ENCODE data around the gene ZNF277. TPM values are rescaled to one million over a fixed set of nuclear protein-coding genes. Genes with fewer than 3 reads are reported as not detected.

Gene ZNF277
- total RNA-seq, 1 experiment from 2014 or later = 21.3 TPM

DNA sequence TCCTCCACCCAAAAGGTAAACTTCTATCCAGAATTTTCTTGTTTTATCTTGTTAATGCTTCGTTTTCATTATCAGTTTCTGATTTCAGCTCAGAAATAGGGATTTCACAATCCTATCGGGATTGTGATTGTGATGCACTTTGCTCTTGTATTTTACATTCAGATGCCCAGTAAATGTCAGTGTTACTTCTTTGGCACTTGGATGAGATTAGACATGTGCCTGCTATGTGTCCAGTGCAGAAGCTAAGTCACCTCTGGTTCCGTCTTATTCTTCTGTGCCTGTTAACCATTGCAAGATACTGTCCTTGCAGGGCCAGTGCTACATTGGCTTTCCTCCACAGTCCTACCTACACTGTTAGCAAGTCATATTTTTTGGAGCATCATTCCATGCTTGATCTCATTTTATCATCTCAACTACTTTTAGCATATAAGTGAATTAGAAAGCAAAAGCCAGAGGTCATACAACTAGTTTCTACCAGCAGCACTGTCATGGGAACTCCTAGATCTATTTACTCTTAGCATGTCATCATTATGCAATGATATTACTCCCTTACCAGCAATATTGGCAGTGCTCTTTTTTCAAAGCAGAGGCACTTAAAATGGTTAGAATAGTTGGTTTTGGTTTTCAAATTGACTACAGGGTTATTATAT, 26.7 kb downstream of the ZNF277 start:
- ChIA-PET POLR2A (no interaction called here), CTCF (no interaction called here), RAD21 (ENCODE audit: low non-redundant PET in 1 of 2, low total read pairs in 2 of 2, uncharacterized antibody in 2 of 2, unreplicated experiment in 2 of 2) (no interaction called here)
- BruUV-seq (replicated peaks) = no TSS peak
- intact Hi-C loops (cut with micrococcal nuclease) = no loop called here
- Histone ChIP-seq H3K4me2 (ENCODE audit: low read length) (no peak overlapping the region), H3K9me3 (ENCODE audit: control insufficient read depth in 1 of 2, insufficient read depth in 1 of 2, low read depth in 1 of 2, low read length in 2 of 2) (no peaks in the 10 kb centered on the region), H3K79me2 (ENCODE audit: insufficient read depth, low read length) (peaks cover 3% of the 10 kb centered on the region; the same call in 1 of the 2 replicates), H3K4me1 (ENCODE audit: control insufficient read depth in 1 of 2, insufficient read depth in 2 of 2, low read length in 2 of 2) (no peaks in the 10 kb centered on the region; a peak in 1 of 4 replicates), H3K4me3 (replicated peaks in 1 of 2; ENCODE audit: low read depth in 1 of 2, low read length in 2 of 2) (no peak overlapping the region), H4K20me1 (ENCODE audit: insufficient read depth) (no peaks in the 10 kb centered on the region), H3K27ac (ENCODE audit: low read depth, low read length) (no peak overlapping the region), H2AFZ (ENCODE audit: low read depth, low read length, poor library complexity, severe bottlenecking) (no peak overlapping the region), H3K9ac (ENCODE audit: low read length) (no peak overlapping the region), H3K36me3 (ENCODE audit: control insufficient read depth in 1 of 2, insufficient read depth in 2 of 2, low read length in 2 of 2) (no peaks in the 10 kb centered on the region), H3K9me2 (ENCODE audit: insufficient read depth) (no peaks in the 10 kb centered on the region), H3K27me3 (ENCODE audit: insufficient read depth, low read length) (no peaks in the 10 kb centered on the region)
- DNase-seq (ENCODE audit: low read depth, low spot score) (no peak), ATAC-seq (no peak)
- TF ChIP-seq SIN3A (IDR thresholded peaks at IDR 0.05; ENCODE audit: low read depth) = no peak
- no peak for TF ChIP-seq RAD21 (IDR thresholded peaks at IDR 0.05; ENCODE audit: low read depth)
- TF ChIP-seq TCF7L2 (IDR thresholded peaks at IDR 0.05; ENCODE audit: borderline replicate concordance, extremely low read depth, insufficient read depth, insufficient read length) = no peak
- no peak for TF ChIP-seq CEBPB (IDR thresholded peaks at IDR 0.05; ENCODE audit: low read depth)
- no peak for TF ChIP-seq EZH2 (IDR thresholded peaks at IDR 0.05)
- TF ChIP-seq SP1 (IDR thresholded peaks at IDR 0.05; ENCODE audit: low read depth) = no peak
- no peak for TF ChIP-seq EZH2phosphoT487 (IDR thresholded peaks at IDR 0.05; ENCODE audit: borderline replicate concordance)
- no peak for TF ChIP-seq REST (IDR thresholded peaks at IDR 0.05; ENCODE audit: low read depth)
- no peak for TF ChIP-seq POLR2A (IDR thresholded peaks at IDR 0.05; ENCODE audit: borderline replicate concordance, extremely low read depth, insufficient read depth, insufficient read length)
- no peak for TF ChIP-seq YY1 (IDR thresholded peaks at IDR 0.05; ENCODE audit: extremely low read depth, insufficient replicate concordance, low read depth, low read length)
- no peak for TF ChIP-seq POLR2AphosphoS5 (IDR thresholded peaks at IDR 0.05; ENCODE audit: low read depth, low read length)
- TF ChIP-seq CTCF (IDR thresholded peaks at IDR 0.05 in 2 of 3, conservative IDR thresholded peaks at IDR 0.05 in 1 of 3; ENCODE audit: borderline replicate concordance in 1 of 3, insufficient read depth in 1 of 3, low read depth in 2 of 3, low read length in 2 of 3) = no peak
- TF ChIP-seq JUND (IDR thresholded peaks at IDR 0.05) = no peak

Measured in HCT116 (cell line).